AG09319 (cell line): Measurements from ENCODE around the gene PHF5A.
"Not testable (repeated sequence)": the region's sequence is repeated elsewhere in the genome, so short reads cannot be mapped to it uniquely, and the experiment has no call there.

Source experiments
- DNase-seq: peaks from one replicate; pipeline ENCODE4 v3.0.0-alpha.2; 2010; ENCODE audit warnings: low read depth; ENCODE audit errors: extremely low read depth
- CTCF ChIP-seq: IDR thresholded peaks from 2 replicates; pipeline ENCODE4 v1.5.1; 2011; ENCODE audit warnings: low read depth, mild to moderate bottlenecking, inconsistent platforms, low read length, moderate library complexity

Gene PHF5A

GRCh38 chr22:41461901-41462300, 6.6 kb downstream of the PHF5A start:
- no peak for DNase-seq
- TF ChIP-seq CTCF = no peak

GRCh38 chr22:41460071-41460470, 8.4 kb downstream of the PHF5A start:
- DNase-seq = not testable (repeated sequence)

- TF ChIP-seq CTCF = no peak
- DNase-seq = no peak
These were observed 9.1 kb downstream of the PHF5A start for GRCh38 chr22:41459431-41459830.

GRCh38 chr22:41458161-41458728, 10.2 kb downstream of the PHF5A start:
- no peak for TF ChIP-seq CTCF
- no peak for DNase-seq

GRCh38 chr22:41448189-41448808, 20.2 kb downstream of the PHF5A start:
- TF ChIP-seq CTCF = no peak
- peak; percentile 98 for DNase-seq

- no peak for TF ChIP-seq CTCF
- DNase-seq = no peak
These were observed 20.9 kb downstream of the PHF5A start for GRCh38 chr22:41447435-41448188.

GRCh38 chr22:41446639-41447434, 21.7 kb downstream of the PHF5A start, which contains the start of gene TOB2:
Gene TOB2, minus strand, starts transcription at chr22:41446801. Its CDS starts 9,456 bp downstream, at chr22:41437345.
- peak; percentile 96 for DNase-seq
- TF ChIP-seq CTCF = no peak
